Activated naive CD8-positive, alpha-beta T cell treated with anti-CD3 and anti-CD28 coated beads, Interleukin-2, amount 50 U/mL, for 24 hours (primary cell): ENCODE data around the gene KCTD13.
A peak's percentile ranks its signal among the peaks of the same experiment; 100 is the strongest.
"Not testable (repeated sequence)": the region's sequence is repeated elsewhere in the genome, so short reads cannot be mapped to it uniquely, and the experiment has no call there.

Source experiments
- ATAC-seq: fragments of 150-1000 bp; cut with Tn5 transposase; one replicate; pipeline ENCODE4 v1.10.0; 2021
- DNase-seq: peaks from one replicate; pipeline ENCODE4 v3.0.0; 2021
- H3K27ac Mint-ChIP-seq: one replicate; pipeline ENCODE4 v1.8.0; 2021; ENCODE audit warnings: mild to moderate bottlenecking, mixed read lengths
- H3K27me3 Mint-ChIP-seq: one replicate; pipeline ENCODE4 v1.8.0; 2021; ENCODE audit warnings: mixed read lengths
- H3K36me3 Mint-ChIP-seq: one replicate; pipeline ENCODE4 v1.8.0; 2021; ENCODE audit warnings: low read depth, mixed read lengths
- H3K4me1 Mint-ChIP-seq: one replicate; pipeline ENCODE4 v1.8.0; 2021; ENCODE audit warnings: mixed read lengths
- H3K4me3 Mint-ChIP-seq: one replicate; pipeline ENCODE4 v1.8.0; 2021; ENCODE audit warnings: mild to moderate bottlenecking, moderate library complexity, mixed read lengths
- H3K9me3 Mint-ChIP-seq: one replicate; pipeline ENCODE4 v1.8.0; 2021; ENCODE audit warnings: mixed read lengths

The KCTD13 gene

DNA sequence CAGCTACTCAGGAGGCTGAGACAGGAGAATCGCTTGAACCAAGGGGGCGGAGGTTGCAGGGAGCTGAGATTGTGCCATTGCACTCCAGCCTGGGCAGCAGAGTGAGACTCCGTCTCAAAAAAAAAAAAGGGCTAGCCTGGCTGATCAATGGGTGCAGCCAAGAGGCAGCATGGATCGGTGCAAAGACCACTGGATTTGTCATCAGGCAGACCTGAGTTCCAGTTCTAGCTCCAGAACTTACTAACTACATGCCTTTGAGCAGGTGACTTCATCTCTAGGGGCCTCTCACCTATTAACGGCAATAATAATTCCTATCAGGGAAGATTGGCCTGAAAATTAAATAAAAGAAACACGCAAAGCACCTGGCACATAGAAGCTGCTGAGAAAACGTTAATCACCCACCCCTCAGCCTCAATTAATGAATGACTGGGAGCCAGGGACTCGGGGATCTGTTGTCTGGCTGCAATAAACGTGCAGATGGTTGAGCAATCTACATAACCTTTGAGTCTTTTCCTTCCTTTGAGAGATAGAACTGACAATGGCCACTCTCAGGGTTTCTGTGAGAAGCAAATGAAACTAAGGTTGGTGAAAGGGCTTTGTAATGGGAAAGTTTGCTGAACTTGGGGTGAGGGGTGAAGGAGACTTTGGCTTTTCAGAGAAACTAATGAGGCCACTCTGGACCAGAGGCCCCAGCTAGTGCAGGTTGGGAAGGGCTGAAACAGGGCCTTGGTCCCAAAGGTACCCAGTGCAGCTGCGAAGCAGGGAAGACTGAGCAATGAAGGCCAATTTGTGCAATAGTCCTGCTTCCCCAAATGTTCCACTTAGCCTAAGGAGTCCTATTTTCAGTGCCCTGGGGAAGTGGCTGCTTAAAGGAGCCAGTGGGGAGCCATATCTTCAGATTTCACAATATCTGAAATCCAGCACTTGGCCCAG is 34.2 kb downstream of the KCTD13 start:
- Mint-ChIP-seq H3K27me3 (peaks cover 12% of the 10 kb centered on the region), H3K4me1 (no peaks in the 10 kb centered on the region), H3K9me3 (no peaks in the 10 kb centered on the region), H3K4me3 (no peak overlapping the region), H3K27ac (no peak overlapping the region), H3K36me3 (no peaks in the 10 kb centered on the region)
- DNase-seq (no peak), ATAC-seq (no peak)

DNA sequence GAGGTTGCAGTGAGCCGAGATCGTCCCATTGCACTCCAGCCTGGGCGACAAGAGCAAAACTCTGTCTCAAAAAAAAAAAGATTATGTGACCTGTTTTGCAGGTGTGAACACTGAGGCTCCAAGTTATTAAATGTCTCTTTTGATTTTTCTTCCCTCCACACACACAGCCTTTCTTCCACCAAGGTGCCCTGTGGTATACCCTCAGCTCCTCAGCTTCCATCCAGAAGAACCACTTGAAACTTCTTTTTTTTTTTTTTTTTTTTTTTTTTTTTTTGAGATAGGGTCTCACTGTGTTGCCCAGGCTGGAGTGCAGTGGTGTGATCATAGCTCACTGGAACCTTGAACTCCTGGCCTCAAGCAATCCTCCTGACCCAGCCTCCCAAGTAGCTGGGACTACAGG is 36.7 kb downstream of the KCTD13 start:
- H3K9me3 Mint-ChIP-seq, ATAC-seq, H3K36me3 Mint-ChIP-seq, DNase-seq, H3K4me1 Mint-ChIP-seq, H3K27me3 Mint-ChIP-seq, H3K4me3 Mint-ChIP-seq, H3K27ac Mint-ChIP-seq: not testable (repeated sequence)

- ATAC-seq, result no peak
- Mint-ChIP-seq H3K4me1 (no peaks in the 10 kb centered on the region), H3K27ac (no peak overlapping the region), H3K36me3 (peaks cover 1% of the 10 kb centered on the region), H3K9me3 (no peaks in the 10 kb centered on the region), H3K27me3 (peaks cover 11% of the 10 kb centered on the region), H3K4me3 (no peak overlapping the region)
- no peak for DNase-seq
These were observed 42.0 kb downstream of the KCTD13 start for GRCh38 chr16:29883987-29884386.

DNA sequence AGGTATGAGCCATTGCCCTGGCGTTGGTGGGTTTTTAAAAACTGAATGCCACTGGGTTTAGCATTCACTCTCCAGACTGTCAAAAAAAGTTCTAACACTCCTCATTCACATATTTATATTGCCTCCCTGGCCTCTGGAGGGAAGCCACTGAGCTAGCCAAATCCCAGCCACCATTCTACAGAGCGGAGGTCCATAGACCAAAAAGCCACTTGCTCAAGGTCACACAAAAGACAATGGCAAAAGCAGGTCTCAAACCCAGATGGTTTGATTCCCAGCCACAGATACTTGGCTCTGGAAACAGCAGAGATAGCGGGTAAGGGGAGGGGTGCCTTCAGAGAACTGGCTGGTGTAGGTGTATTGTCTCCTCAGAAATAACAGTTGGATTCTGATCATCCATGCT is 45.0 kb downstream of the KCTD13 start:
- DNase-seq (no peak), ATAC-seq (no peak)
- no peak overlapping the region for H3K27ac Mint-ChIP-seq
- H3K4me1 Mint-ChIP-seq, result peaks cover 13% of the 10 kb centered on the region
- H3K27me3 Mint-ChIP-seq, result peaks cover 30% of the 10 kb centered on the region
- H3K4me3 Mint-ChIP-seq, result no peak overlapping the region
- peaks cover 1% of the 10 kb centered on the region for H3K36me3 Mint-ChIP-seq
- no peaks in the 10 kb centered on the region for H3K9me3 Mint-ChIP-seq

GRCh38 chr16:29878172-29878571 is 47.9 kb downstream of the KCTD13 start:
- DNase-seq (no peak), ATAC-seq (no peak)
- H3K27me3 Mint-ChIP-seq, result peaks cover 34% of the 10 kb centered on the region
- peaks cover 1% of the 10 kb centered on the region for H3K36me3 Mint-ChIP-seq
- no peak overlapping the region for H3K4me3 Mint-ChIP-seq
- H3K4me1 Mint-ChIP-seq, result peaks cover 17% of the 10 kb centered on the region
- no peak overlapping the region for H3K27ac Mint-ChIP-seq
- no peaks in the 10 kb centered on the region for H3K9me3 Mint-ChIP-seq

DNA sequence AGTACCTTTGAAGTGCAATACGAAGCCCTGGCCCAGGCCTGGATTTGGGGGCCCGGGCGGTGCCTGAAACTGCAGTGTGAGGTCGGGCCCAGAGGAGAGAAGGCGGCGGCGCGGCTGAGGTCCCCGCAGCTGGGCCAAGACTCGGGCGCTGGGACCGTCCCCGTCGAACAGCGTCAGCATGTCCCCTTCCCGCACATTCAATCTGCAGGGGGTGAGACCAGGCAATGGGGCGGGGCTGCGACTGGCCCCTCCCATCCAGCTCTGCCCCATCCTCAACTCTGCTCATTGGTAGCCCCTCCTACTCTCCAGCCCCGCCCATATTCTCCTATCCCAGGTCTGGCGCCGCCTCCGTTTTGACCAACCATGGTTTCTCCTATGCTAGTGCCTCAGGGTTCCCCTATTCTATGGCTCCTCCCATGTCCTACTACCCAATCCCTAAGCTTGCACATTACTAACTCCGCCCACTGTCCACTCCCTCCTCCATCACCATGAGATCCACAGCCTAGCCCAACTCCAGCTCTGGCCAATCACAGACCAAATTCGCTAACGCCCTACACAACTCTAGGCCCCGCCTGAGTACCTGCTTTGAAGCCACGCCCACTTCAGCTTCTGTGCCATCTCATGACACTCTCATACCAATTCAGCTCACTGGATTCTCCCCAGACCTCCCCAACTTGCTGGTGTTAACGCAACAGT is 48.6 kb downstream of the KCTD13 start:
- Mint-ChIP-seq H3K36me3 (peaks cover 1% of the 10 kb centered on the region), H3K27me3 (peaks cover 34% of the 10 kb centered on the region), H3K4me1 (peaks cover 17% of the 10 kb centered on the region), H3K27ac (no peak overlapping the region), H3K9me3 (no peaks in the 10 kb centered on the region), H3K4me3 (peak overlapping the region; percentile 48)
- DNase-seq (peak; percentile 66), ATAC-seq (peak; percentile 80)

GRCh38 chr16:29876594-29877249 is 49.3 kb downstream of the KCTD13 start:
- Mint-ChIP-seq H3K4me3 (peak overlapping the region; percentile 48), H3K36me3 (peaks cover 1% of the 10 kb centered on the region), H3K4me1 (peaks cover 17% of the 10 kb centered on the region), H3K27ac (no peak overlapping the region), H3K9me3 (no peaks in the 10 kb centered on the region), H3K27me3 (peaks cover 34% of the 10 kb centered on the region)
- peak; percentile 54 for DNase-seq
- ATAC-seq, result peak; percentile 37

- DNase-seq (no peak), ATAC-seq (no peak)
- peaks cover 1% of the 10 kb centered on the region for H3K36me3 Mint-ChIP-seq
- H3K27me3 Mint-ChIP-seq, result peaks cover 32% of the 10 kb centered on the region
- peaks cover 17% of the 10 kb centered on the region for H3K4me1 Mint-ChIP-seq
- peak overlapping the region; percentile 48 for H3K4me3 Mint-ChIP-seq
- no peak overlapping the region for H3K27ac Mint-ChIP-seq
- H3K9me3 Mint-ChIP-seq, result no peaks in the 10 kb centered on the region
These were observed 49.8 kb downstream of the KCTD13 start for GRCh38 chr16:29876217-29876593.

GRCh38 chr16:29875206-29875605 is 50.8 kb downstream of the KCTD13 start:
- H3K9me3 Mint-ChIP-seq, result no peaks in the 10 kb centered on the region
- peaks cover 17% of the 10 kb centered on the region for H3K4me1 Mint-ChIP-seq
- H3K4me3 Mint-ChIP-seq, result no peak overlapping the region
- H3K27ac Mint-ChIP-seq, result no peak overlapping the region
- DNase-seq (no peak), ATAC-seq (no peak)
- H3K36me3 Mint-ChIP-seq, result no peaks in the 10 kb centered on the region
- H3K27me3 Mint-ChIP-seq, result peaks cover 29% of the 10 kb centered on the region

- Mint-ChIP-seq H3K27me3 (peaks cover 25% of the 10 kb centered on the region), H3K4me1 (peaks cover 17% of the 10 kb centered on the region), H3K36me3 (no peaks in the 10 kb centered on the region), H3K9me3 (no peaks in the 10 kb centered on the region), H3K27ac (no peak overlapping the region), H3K4me3 (no peak overlapping the region)
- DNase-seq, result no peak
- no peak for ATAC-seq
These were observed 52.7 kb downstream of the KCTD13 start for GRCh38 chr16:29873319-29873718.

DNA sequence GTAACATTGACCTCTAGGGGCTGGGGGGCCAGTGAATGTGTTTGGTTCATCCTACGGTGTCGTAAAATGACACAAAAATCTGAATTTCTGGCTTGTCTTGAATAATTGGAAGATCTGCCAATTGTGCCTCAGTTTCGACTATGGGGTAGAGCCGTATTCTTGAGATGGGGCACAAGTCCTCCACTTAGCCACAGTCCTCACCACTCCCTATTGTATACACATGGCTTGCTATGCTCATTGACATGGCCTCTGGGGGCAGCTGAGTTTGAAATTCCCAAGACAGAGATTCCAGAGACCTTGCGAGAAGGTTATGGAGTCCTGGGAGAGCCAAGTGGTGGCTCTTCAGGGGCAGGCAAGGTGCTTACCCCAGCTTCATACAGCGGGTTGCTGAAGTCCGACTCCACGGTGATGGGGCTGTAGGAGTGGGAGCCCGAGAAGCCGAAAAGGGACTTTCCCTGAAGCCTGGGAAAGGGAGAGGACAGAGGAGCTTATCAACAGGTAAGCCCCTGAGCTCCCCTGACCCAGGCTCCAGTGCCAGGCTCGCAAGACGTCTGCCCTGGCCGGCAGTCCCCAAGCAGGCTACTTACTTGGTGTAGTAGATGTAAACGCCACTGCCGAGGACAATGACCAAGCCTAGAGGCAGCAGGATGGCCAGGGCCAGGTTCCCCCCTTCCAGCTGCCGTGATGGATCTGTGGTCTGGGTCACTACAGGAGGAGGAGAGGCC is 54.0 kb downstream of the KCTD13 start:
- Mint-ChIP-seq H3K4me1 (peaks cover 11% of the 10 kb centered on the region), H3K4me3 (no peak overlapping the region), H3K36me3 (no peaks in the 10 kb centered on the region), H3K9me3 (no peaks in the 10 kb centered on the region), H3K27ac (no peak overlapping the region), H3K27me3 (peaks cover 12% of the 10 kb centered on the region)
- no peak for ATAC-seq
- DNase-seq, result no peak

- not testable (repeated sequence) for H3K4me1 Mint-ChIP-seq, H3K36me3 Mint-ChIP-seq, H3K4me3 Mint-ChIP-seq, DNase-seq, ATAC-seq, H3K9me3 Mint-ChIP-seq, H3K27ac Mint-ChIP-seq, H3K27me3 Mint-ChIP-seq
These were observed 57.0 kb downstream of the KCTD13 start for GRCh38 chr16:29869067-29869466.

DNA sequence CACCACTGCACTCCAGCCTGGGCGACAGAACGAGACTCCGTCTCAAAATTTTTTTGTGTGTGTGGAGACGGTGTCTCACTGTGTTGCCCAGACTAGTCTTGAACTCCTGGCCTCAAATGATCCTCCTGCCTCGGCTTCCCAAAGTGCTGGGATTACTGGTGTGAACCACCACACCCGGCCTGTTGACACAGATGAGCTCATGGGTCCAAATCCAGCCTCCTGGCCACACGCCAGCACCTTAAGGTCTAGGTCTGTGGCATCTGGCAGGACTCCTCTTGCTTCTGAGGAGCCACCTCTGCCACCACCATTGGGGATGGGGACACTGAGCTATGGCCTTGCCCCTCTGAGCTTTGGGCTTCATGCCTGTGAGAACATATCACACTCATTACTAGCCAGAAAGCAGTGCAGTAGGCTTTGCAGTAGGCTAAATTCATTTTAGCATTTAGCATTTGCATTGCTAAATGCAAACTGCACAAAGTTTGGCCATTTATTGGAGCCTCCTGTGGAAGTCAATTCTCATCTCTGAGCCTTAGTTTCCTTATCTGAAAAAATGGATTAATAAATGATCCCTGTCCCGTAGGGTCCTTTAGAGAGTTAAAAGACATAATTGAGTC is 57.5 kb downstream of the KCTD13 start:
- no peak overlapping the region for H3K4me3 Mint-ChIP-seq
- H3K9me3 Mint-ChIP-seq, result no peaks in the 10 kb centered on the region
- no peaks in the 10 kb centered on the region for H3K36me3 Mint-ChIP-seq
- no peak overlapping the region for H3K27ac Mint-ChIP-seq
- H3K4me1 Mint-ChIP-seq, result peaks cover 3% of the 10 kb centered on the region
- no peaks in the 10 kb centered on the region for H3K27me3 Mint-ChIP-seq
- no peak for DNase-seq
- ATAC-seq, result no peak

DNA sequence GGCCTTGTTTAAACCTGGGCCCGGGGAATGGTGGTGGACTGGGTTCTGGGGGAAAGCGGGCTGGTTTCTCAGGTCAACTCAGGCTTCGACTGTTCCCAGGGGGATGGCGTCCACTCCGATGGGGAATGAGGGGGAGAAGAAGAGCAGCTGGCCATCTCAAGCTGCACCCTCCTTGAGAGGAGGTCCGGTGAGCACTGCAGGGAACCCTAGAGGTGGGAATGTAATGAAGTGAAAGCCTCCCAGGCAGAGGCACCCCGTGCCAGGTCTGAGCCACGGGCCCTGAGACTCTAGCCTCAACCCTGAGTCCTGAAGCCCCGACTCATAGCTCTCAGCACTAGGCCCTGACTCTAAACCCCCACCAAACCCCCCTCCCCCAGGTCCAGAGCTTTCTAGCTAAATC is 61.8 kb downstream of the KCTD13 start:
- peaks cover 20% of the 10 kb centered on the region for H3K4me1 Mint-ChIP-seq
- H3K36me3 Mint-ChIP-seq, result peaks cover 5% of the 10 kb centered on the region
- DNase-seq (no peak), ATAC-seq (no peak)
- no peak overlapping the region for H3K27ac Mint-ChIP-seq
- H3K4me3 Mint-ChIP-seq, result peak overlapping the region; percentile 36
- H3K9me3 Mint-ChIP-seq, result no peaks in the 10 kb centered on the region
- no peaks in the 10 kb centered on the region for H3K27me3 Mint-ChIP-seq
